Measurements from ENCODE around the gene ETS1.

Gene ETS1

DNA sequence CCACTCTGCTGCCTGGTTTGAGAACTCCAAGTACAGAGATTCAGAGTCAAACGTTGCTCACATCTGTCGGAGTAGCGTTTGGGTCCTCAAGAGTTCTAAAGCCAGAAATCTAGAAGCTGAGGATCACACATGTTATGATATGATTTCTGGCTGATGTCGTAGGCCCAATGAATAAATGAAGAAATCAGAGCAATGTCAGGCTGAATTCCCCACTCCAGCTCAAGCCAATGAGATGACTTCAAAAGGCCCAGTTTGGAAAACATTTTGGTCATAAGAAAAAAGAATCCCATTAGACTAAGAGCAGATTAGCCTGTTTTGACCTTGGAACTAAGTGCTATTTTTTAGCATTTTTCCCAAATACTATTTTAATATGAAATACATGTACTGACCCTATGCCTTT, 106.7 kb downstream of the ETS1 start:
- no peaks in the 10 kb centered on the region for H3K27me3 ChIP-seq (ENCODE audit: insufficient read depth, low read length, poor library complexity)
- no peak overlapping the region for H3K27ac ChIP-seq (ENCODE audit: low read length)
- no peak overlapping the region for H3K4me2 ChIP-seq (ENCODE audit: insufficient read depth, low read length)
- H3K79me2 ChIP-seq (ENCODE audit: insufficient read depth, low read length): peaks cover 64% of the 10 kb centered on the region
- no peak for TF ChIP-seq CTCF (IDR thresholded peaks at IDR 0.05; ENCODE audit: borderline replicate concordance, extremely low read depth, low read length, poor library complexity, severe bottlenecking)
- no peak for TF ChIP-seq EZH2 (IDR thresholded peaks at IDR 0.05; ENCODE audit: borderline replicate concordance, low read depth, low read length, severe bottlenecking)
- H3K36me3 ChIP-seq (ENCODE audit: insufficient read depth, low read length): peaks cover 97% of the 10 kb centered on the region
- ATAC-seq (ENCODE audit: insufficient read depth, low read depth) (no peak), DNase-seq (no peak)
- H4K20me1 ChIP-seq (ENCODE audit: insufficient read depth, low read length): no peaks in the 10 kb centered on the region; the same call in 1 of the 2 replicates
- peaks cover 60% of the 10 kb centered on the region for H3K4me1 ChIP-seq (ENCODE audit: insufficient read depth, low read length)
- no peaks in the 10 kb centered on the region for H3K9me3 ChIP-seq (ENCODE audit: insufficient read depth, low read length, severe bottlenecking)
- no peak overlapping the region for H2AFZ ChIP-seq (ENCODE audit: low read depth, low read length)
- H3K9ac ChIP-seq (ENCODE audit: low read depth, low read length): no peak overlapping the region
- no peak overlapping the region for H3K4me3 ChIP-seq (ENCODE audit: low read depth in 1 of 2, low read length in 2 of 2)

GRCh38 chr11:128480066-128480465, 107.3 kb downstream of the ETS1 start:
- no peak for ATAC-seq (ENCODE audit: insufficient read depth, low read depth)
- Histone ChIP-seq H3K4me3 (ENCODE audit: low read depth in 1 of 2, low read length in 2 of 2) (no peak overlapping the region), H3K9me3 (ENCODE audit: insufficient read depth, low read length, severe bottlenecking) (no peaks in the 10 kb centered on the region), H3K36me3 (ENCODE audit: insufficient read depth, low read length) (peaks cover 95% of the 10 kb centered on the region), H3K27ac (ENCODE audit: low read length) (peak overlapping the region; percentile 12; the same call in 1 of the 2 replicates), H2AFZ (ENCODE audit: low read depth, low read length) (no peak overlapping the region), H3K79me2 (ENCODE audit: insufficient read depth, low read length) (peaks cover 65% of the 10 kb centered on the region), H3K4me2 (ENCODE audit: insufficient read depth, low read length) (no peak overlapping the region), H3K4me1 (ENCODE audit: insufficient read depth, low read length) (peaks cover 66% of the 10 kb centered on the region), H3K27me3 (ENCODE audit: insufficient read depth, low read length, poor library complexity) (no peaks in the 10 kb centered on the region), H3K9ac (ENCODE audit: low read depth, low read length) (no peak overlapping the region), H4K20me1 (ENCODE audit: insufficient read depth, low read length) (no peaks in the 10 kb centered on the region; the same call in 1 of the 2 replicates)
- TF ChIP-seq CTCF (IDR thresholded peaks at IDR 0.05; ENCODE audit: borderline replicate concordance, extremely low read depth, low read length, poor library complexity, severe bottlenecking) (no peak), EZH2 (IDR thresholded peaks at IDR 0.05; ENCODE audit: borderline replicate concordance, low read depth, low read length, severe bottlenecking) (no peak)
- no peak for DNase-seq

GRCh38 chr11:128479144-128479543, 108.2 kb downstream of the ETS1 start:
- no peak overlapping the region for H3K4me2 ChIP-seq (ENCODE audit: insufficient read depth, low read length)
- no peak overlapping the region for H3K4me3 ChIP-seq (ENCODE audit: low read depth in 1 of 2, low read length in 2 of 2)
- H4K20me1 ChIP-seq (ENCODE audit: insufficient read depth, low read length): no peaks in the 10 kb centered on the region; the same call in 1 of the 2 replicates
- no peak overlapping the region for H2AFZ ChIP-seq (ENCODE audit: low read depth, low read length)
- peak overlapping the region; percentile 74 for H3K27ac ChIP-seq (ENCODE audit: low read length)
- no peak for TF ChIP-seq CTCF (IDR thresholded peaks at IDR 0.05; ENCODE audit: borderline replicate concordance, extremely low read depth, low read length, poor library complexity, severe bottlenecking)
- no peak for TF ChIP-seq EZH2 (IDR thresholded peaks at IDR 0.05; ENCODE audit: borderline replicate concordance, low read depth, low read length, severe bottlenecking)
- peaks cover 67% of the 10 kb centered on the region for H3K79me2 ChIP-seq (ENCODE audit: insufficient read depth, low read length)
- H3K9me3 ChIP-seq (ENCODE audit: insufficient read depth, low read length, severe bottlenecking): no peaks in the 10 kb centered on the region
- DNase-seq (no peak), ATAC-seq (ENCODE audit: insufficient read depth, low read depth) (no peak)
- H3K9ac ChIP-seq (ENCODE audit: low read depth, low read length): no peak overlapping the region
- H3K4me1 ChIP-seq (ENCODE audit: insufficient read depth, low read length): peaks cover 75% of the 10 kb centered on the region
- H3K36me3 ChIP-seq (ENCODE audit: insufficient read depth, low read length): peaks cover 95% of the 10 kb centered on the region
- no peaks in the 10 kb centered on the region for H3K27me3 ChIP-seq (ENCODE audit: insufficient read depth, low read length, poor library complexity)

- Histone ChIP-seq H2AFZ (ENCODE audit: low read depth, low read length) (no peak overlapping the region), H3K9ac (ENCODE audit: low read depth, low read length) (no peak overlapping the region), H3K4me2 (ENCODE audit: insufficient read depth, low read length) (no peak overlapping the region; the same call in 1 of the 2 replicates), H4K20me1 (ENCODE audit: insufficient read depth, low read length) (peaks cover 2% of the 10 kb centered on the region; the same call in 1 of the 2 replicates), H3K4me3 (ENCODE audit: low read depth in 1 of 2, low read length in 2 of 2) (no peak overlapping the region), H3K27me3 (ENCODE audit: insufficient read depth, low read length, poor library complexity) (no peaks in the 10 kb centered on the region), H3K79me2 (ENCODE audit: insufficient read depth, low read length) (peaks cover 70% of the 10 kb centered on the region), H3K36me3 (ENCODE audit: insufficient read depth, low read length) (peaks cover 95% of the 10 kb centered on the region), H3K9me3 (ENCODE audit: insufficient read depth, low read length, severe bottlenecking) (no peaks in the 10 kb centered on the region), H3K4me1 (ENCODE audit: insufficient read depth, low read length) (peaks cover 83% of the 10 kb centered on the region), H3K27ac (ENCODE audit: low read length) (peak overlapping the region; percentile 74)
- DNase-seq: no peak
- no peak for ATAC-seq (ENCODE audit: insufficient read depth, low read depth)
- TF ChIP-seq EZH2 (IDR thresholded peaks at IDR 0.05; ENCODE audit: borderline replicate concordance, low read depth, low read length, severe bottlenecking) (no peak), CTCF (IDR thresholded peaks at IDR 0.05; ENCODE audit: borderline replicate concordance, extremely low read depth, low read length, poor library complexity, severe bottlenecking) (no peak)
These were observed 109.1 kb downstream of the ETS1 start for GRCh38 chr11:128478305-128478704.

Data from DND-41 (cell line).